CMK (cell line): ENCODE data around the gene ITGBL1.

ENCODE experiments used
- DNase-seq: peaks from one replicate; pipeline ENCODE4 v3.0.0-alpha.2; 2010; ENCODE audit warnings: low read depth

The ITGBL1 gene

GRCh38 chr13:101749584-101749983 lies 297.1 kb downstream of the ITGBL1 start:
- DNase-seq: no peak

DNA sequence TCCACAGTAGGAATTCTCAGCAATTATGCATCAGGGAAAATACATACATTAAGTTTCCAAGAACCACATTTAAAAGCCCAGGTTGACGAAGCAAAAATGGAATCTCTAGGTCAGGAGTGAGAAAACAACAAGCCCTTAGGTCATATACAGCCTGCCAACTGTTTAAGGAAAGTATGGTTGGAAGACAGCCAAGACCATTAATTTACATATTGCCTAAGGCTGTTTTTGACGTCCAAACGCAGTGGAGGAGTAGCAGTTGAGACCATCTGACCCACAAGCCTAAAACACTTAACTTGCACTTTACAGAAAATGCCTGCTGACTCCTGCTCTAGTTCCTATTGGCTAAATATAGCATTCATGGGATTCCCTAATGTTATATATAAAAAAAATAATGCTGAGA lies 299.0 kb downstream of the ITGBL1 start:
- no peak for DNase-seq

DNA sequence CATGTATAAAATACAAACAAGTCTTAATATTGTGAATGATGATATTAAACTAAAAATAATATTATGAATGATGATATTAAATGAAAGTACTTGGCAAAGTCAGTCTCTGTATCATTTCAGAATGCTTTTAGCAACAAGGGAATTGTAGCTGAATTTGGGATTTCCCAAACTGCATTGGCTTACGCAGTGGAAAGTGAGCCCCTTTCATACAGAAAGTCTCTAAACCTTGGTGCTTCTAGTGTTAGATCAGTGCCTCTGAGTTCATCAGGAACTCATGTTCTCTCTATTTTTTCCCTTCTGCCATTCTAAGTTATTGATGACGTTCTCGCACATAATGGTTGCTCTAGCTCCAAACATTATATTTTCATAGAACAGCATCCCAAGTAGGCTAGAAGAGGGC lies 300.0 kb downstream of the ITGBL1 start:
- DNase-seq: no peak

- DNase-seq: no peak
These were observed 302.9 kb downstream of the ITGBL1 start for GRCh38 chr13:101755228-101755887.

DNA sequence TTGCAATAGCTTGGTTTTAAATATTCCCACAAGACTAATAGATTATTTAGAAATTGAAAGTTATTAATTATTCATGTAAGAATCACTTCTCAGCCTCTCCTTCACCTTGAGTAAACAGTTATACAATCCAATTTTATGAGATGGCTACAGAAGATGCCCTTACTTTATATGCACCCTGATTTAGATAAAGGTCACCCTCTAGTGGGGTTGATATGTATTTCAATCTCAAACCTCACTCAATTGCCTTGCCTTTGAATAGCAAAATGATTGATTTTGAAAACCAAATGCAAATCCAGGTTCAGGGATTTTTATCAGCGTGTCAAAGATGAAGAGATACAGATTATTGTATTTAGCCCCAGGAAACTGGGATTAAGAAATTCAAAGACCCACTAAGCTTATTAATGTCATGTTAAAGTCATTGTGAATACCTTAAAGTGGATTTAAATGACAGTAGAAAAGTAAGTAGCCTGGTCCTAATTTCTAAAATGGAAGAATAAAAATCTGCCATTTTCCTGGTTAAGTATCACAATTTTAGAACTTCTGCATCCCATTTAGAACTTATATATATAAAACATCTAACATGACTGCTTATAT lies 305.1 kb downstream of the ITGBL1 start:
- no peak for DNase-seq

GRCh38 chr13:101763191-101763590 lies 310.7 kb downstream of the ITGBL1 start:
- DNase-seq: no peak
